NCI-H526 (cell line): ENCODE data around the gene CTBP2.
"Not testable (repeated sequence)": the region's sequence is repeated elsewhere in the genome, so short reads cannot be mapped to it uniquely, and the experiment has no call there.

ENCODE experiments used
- DNase-seq, 2 experiments: peaks; one replicate each; lab custom pipeline; 2025; lab: John Stamatoyannopoulos, UW

The CTBP2 gene

GRCh38 chr10:125087191-125087896, 73.0 kb downstream of the CTBP2 start:
- DNase-seq = no peak

- DNase-seq = no peak
Measured at GRCh38 chr10:125086691-125087090, 73.7 kb downstream of the CTBP2 start.

- no peak for DNase-seq
Measured at GRCh38 chr10:125085258-125086054, 74.9 kb downstream of the CTBP2 start.

- DNase-seq = no peak
Measured at GRCh38 chr10:125084614-125085257, 75.6 kb downstream of the CTBP2 start.

- DNase-seq = no peak
Measured at GRCh38 chr10:125084191-125084613, 76.2 kb downstream of the CTBP2 start.

GRCh38 chr10:125083576-125083920, 76.8 kb downstream of the CTBP2 start:
- DNase-seq = no peak

- no peak for DNase-seq
Measured at GRCh38 chr10:125082881-125083575, 77.3 kb downstream of the CTBP2 start.

GRCh38 chr10:125082471-125082870, 77.9 kb downstream of the CTBP2 start:
- not testable (repeated sequence) for DNase-seq

- no peak for DNase-seq
Measured at GRCh38 chr10:125081931-125082330, 78.4 kb downstream of the CTBP2 start.

GRCh38 chr10:125080984-125081383, 79.4 kb downstream of the CTBP2 start:
- DNase-seq = no peak

- no peak for DNase-seq
Measured at GRCh38 chr10:125080296-125080695, 80.1 kb downstream of the CTBP2 start.

- no peak for DNase-seq
Measured at GRCh38 chr10:125079091-125079600, 81.2 kb downstream of the CTBP2 start.

- DNase-seq = no peak
Measured at GRCh38 chr10:125076891-125077541, 83.3 kb downstream of the CTBP2 start.

- no peak for DNase-seq
Measured at GRCh38 chr10:125076121-125076825, 84.1 kb downstream of the CTBP2 start.

- DNase-seq = no peak
Measured at GRCh38 chr10:125073996-125074395, 86.4 kb downstream of the CTBP2 start.

- no peak for DNase-seq
Measured at GRCh38 chr10:125072794-125073193, 87.6 kb downstream of the CTBP2 start.

GRCh38 chr10:125071008-125071407, 89.4 kb downstream of the CTBP2 start:
- no peak for DNase-seq

- DNase-seq = no peak
Measured at GRCh38 chr10:125068406-125068805, 92.0 kb downstream of the CTBP2 start.

GRCh38 chr10:125067764-125068163, 92.6 kb downstream of the CTBP2 start:
- no peak for DNase-seq

GRCh38 chr10:125066764-125067450, 93.5 kb downstream of the CTBP2 start:
- DNase-seq = no peak
